Measurements from ENCODE around the gene NUSAP1.
"Not testable (repeated sequence)": the region's sequence is repeated elsewhere in the genome, so short reads cannot be mapped to it uniquely, and the experiment has no call there.

Gene NUSAP1

GRCh38 chr15:41332194-41333025 is at the start of gene NUSAP1, which contains the start of gene OIP5:
Gene NUSAP1, plus strand, starts transcription at chr15:41332881. Its CDS starts 77 bp downstream, at chr15:41332958.
Gene OIP5, minus strand, starts transcription at chr15:41332591. Its CDS starts 30 bp downstream, at chr15:41332561.
- DNase-seq (ENCODE audit: low spot score), result peak; percentile 99

GRCh38 chr15:41282980-41283652 is 49.6 kb upstream of the NUSAP1 start:
- not testable (repeated sequence) for DNase-seq (ENCODE audit: low spot score)

DNA sequence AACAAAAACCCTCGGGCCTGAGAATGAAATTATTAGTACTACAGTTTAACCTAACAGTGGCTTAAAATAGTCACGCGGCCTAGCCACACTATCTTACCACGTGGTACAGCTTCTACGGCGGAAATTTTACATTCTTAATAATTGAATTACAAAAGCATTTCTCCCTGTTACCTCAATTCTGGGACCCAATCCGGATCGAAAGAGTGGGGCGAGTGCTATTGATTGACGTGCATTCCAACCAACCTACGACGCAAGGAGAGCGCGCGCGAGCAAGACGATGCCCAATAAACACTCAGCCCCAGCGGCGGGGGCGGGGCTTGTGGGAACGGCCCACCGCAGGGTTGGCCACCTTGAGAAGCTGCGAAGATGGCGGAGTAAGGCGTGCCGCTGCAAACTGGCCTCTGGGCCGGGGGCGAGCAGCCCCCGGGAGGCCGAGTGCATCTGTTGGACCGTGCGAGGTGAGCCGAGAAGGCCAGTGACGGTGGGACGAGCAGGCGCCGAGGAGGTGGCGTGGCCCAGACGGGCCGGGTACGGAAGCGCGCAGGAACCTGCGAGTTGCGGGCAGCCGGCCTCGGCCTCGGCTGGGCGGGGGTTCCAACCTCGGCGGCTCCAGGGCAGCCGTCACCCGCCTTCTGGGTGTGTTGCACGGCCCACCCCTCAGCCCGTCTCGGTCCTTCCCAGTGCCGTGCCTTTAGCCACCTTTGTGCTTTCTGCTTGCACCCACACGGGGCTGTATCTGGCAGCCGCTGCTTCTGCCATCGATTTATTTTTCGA is 48.8 kb upstream of the NUSAP1 start:
- DNase-seq (ENCODE audit: low spot score), result peak; percentile 99

- DNase-seq (ENCODE audit: low spot score), result peak; percentile 21
These were observed 48.1 kb upstream of the NUSAP1 start for GRCh38 chr15:41284427-41285177.

- DNase-seq (ENCODE audit: low spot score), result no peak
These were observed 47.4 kb upstream of the NUSAP1 start for GRCh38 chr15:41285285-41285684.

DNA sequence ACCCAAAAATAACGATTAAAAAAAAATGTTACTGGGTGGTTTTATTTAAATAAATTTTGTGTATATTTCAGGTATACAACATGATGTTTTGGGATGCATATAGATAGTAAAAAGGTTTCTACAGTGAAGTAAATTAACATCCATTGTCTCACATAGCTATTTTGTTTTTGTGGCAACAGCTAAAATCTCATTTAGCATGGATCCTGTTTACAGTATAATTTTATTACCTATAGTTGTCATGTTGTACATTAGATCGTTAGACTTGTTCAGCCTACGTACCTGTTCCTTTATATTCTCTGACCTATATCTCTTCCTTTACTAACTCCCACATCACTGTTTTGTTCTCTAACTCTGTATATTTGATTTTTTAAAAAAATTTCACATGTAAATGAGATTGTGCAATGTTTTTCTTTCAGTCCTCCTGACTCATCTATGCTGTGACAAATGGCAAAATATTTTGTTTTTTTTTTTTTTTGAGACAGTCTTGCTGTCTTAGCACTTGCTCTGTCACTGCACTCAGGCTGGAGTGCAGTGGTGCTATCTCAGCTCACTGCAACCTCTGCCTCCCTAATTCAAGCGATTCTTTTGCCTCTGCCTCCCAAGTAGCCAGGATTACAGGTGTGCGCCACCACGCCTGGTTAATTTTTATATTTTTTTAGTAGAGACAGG is 45.9 kb upstream of the NUSAP1 start:
- DNase-seq (ENCODE audit: low spot score), result peak; percentile 30

DNA sequence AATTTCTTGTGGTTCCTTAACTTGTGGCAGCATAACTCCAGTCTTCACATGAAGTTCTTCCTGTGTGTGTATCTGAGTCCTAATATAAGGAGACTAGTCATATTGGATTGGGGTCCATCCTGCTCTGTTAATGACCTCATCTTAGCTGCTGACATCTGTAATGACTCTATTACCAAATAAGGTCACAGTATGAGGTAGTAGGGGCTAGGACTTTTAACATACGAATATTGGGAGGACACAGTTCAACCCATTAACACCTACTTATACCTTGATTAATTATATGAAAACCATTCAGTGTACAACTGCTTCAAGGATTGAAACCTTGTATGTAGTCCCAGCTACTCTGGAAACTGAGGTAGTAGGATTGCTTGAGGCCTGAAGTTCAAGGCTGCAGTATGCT is 44.2 kb upstream of the NUSAP1 start:
- no peak for DNase-seq (ENCODE audit: low spot score)

DNA sequence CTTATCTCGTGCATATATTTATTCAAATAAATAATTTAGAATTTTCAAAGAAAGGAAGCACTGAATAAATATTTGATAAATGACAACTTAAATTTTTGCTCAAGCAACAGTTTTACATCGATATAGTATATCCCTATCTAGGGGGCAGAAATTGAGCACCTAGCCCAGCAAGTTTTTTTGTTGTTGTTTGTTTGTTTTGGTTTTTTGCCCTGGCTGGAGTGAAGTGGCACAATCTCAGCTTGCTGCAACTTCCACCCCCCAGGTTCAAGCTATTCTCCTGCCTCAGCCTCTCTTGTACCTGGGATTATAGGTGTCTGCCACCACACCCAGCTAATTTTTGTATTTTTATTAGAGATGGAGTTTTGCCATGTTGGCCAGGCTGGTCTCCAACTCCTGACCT is 42.7 kb upstream of the NUSAP1 start:
- DNase-seq (ENCODE audit: low spot score), result no peak

DNA sequence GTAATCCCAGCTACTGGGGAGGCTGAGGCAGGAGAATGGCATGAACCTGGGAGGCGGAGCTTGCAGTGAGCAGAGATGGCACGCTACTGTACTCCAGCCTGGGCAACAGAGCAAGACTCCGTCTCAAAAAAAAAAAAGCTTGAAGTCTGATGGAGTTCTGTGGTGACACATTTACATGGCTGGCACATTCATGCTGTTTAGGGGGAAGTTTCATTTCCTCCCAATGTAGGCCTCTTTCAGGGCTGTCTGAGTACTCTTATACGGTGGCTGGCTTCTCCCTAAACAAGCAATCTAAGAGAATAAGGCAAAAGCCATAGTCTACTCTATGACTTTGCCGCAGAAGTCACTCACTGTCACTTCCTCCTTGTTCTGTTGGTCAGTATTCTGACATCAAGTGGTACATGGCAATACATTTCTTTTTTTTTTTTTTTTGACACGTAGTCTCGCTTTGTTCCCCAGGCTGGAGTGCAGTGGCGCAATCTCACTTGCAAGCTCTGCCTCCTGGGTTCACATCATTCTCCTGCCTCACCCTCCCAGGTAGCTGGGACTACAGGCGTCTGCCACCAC is 41.5 kb upstream of the NUSAP1 start:
- DNase-seq (ENCODE audit: low spot score), result no peak

DNA sequence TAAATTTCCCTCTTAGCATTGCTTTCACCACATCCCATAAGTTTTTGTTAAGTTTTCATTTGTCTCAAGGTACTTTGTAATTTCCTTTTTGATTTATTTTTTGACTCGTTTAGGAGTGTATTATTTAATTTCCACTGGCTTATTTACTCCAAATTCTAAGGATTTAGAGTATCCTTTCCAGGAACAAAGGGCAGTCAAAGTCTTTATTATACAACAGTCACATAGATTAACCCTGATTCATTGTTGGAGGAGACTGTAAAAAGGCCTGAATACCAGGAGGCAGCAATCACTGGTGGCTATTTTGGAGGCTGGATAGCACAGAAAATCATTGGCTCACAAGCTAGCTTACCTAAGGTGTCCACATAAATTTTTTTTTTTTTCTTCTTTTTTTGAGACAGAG is 40.2 kb upstream of the NUSAP1 start:
- DNase-seq (ENCODE audit: low spot score), result no peak

DNA sequence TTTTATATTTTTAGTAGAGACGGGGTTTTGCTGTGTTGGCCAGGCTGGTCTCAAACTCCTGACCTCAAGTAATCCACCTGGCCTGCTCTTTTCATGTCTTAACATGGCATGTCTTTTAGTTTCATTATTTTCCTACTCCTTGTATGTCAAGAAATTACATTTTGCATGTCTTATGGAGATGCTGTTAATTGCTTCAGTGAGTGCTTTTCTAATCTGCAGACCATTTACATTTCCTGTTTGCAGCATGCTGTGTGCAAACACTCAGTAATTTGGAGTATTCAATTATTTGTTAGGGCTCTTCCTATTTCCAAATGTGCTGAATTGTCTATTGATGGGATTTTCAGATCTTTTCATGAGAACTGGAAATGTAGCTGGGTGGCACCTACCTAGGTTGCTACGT is 31.5 kb upstream of the NUSAP1 start:
- not testable (repeated sequence) for DNase-seq (ENCODE audit: low spot score)

GRCh38 chr15:41301587-41301986 is 31.1 kb upstream of the NUSAP1 start:
- no peak for DNase-seq (ENCODE audit: low spot score)

DNA sequence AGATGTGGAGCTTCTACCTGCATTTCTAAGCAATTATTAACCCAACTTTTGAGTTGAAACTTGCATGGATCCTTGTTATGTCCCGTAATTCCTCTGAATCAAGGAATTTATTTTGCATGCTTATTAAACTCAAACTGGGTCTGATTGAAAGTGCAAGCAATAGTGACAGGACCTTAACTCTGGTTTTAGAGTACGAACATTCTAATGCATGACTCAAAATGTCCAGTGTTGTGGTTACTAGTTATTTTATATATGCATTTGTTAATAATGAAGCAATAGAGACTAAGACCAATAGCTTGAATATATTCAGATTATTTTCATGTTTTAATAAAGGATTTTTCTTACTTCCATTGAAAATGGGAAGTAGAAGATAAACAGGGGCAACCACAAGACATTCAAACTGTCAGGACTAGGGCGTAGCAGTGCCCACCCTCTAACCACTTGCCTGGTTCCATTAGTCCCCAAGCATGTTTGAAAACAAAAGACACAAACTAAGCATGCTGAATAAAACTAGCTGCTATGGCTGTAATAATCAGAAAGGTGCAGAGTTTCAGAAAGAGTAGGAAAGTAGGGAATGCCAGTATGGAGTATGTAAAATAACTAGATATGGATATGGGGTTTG is 28.4 kb upstream of the NUSAP1 start:
- no peak for DNase-seq (ENCODE audit: low spot score)

GRCh38 chr15:41307679-41308078 is 25.0 kb upstream of the NUSAP1 start:
- DNase-seq (ENCODE audit: low spot score), result no peak

- no peak for DNase-seq (ENCODE audit: low spot score)
These were observed 23.3 kb upstream of the NUSAP1 start for GRCh38 chr15:41309226-41309905.

DNA sequence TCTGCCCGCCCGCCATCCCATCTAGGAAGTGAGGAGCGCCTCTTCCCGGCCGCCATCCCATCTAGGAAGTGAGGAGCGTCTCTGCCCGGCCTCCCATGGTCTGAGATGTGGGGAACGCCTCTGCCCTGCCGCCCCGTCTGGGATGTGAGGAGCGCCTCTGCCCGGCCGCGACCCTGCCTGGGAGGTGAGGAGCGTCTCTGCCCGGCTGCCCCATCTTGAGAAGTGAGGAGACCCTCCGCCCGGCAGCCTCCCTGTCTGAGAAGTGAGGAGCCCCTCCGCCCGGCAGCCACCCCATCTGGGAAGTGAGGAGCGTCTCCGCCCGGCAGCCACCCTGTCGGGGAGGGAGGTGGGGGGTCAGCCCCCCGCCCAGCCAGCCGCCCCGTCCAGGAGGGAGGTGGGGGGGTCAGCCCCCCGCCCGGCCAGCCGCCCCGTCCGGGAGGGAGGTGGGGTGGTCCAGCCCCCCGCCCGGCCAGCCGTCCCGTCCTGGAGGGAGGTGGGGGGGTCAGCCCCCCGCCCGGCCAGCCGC is 11.8 kb upstream of the NUSAP1 start:
- DNase-seq (ENCODE audit: low spot score), result not testable (repeated sequence)

DNA sequence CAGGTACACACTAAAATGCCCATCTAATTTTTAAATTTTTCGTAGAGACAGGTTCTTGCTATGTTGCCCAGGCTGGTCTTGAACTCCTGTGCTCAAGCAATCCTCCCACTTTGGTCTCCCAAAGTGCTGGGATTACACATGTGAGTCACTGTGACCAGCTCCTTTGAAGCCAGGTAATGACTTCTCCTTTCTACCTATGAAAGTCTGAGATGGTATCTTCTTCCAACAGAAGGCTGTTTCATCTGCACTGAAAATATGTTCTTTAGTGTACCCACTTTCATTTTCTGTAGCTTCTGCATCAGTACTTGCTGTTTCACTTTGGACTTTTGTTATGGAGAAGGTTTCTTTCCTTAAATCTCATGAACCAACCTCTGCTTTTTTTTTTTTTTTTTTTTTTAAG is 9.1 kb upstream of the NUSAP1 start:
- no peak for DNase-seq (ENCODE audit: low spot score)

- DNase-seq (ENCODE audit: low spot score), result no peak
These were observed 1.4 kb upstream of the NUSAP1 start for GRCh38 chr15:41331281-41331680.

- peak; percentile 69 for DNase-seq (ENCODE audit: low spot score)
These were observed 868 bp upstream of the NUSAP1 start for GRCh38 chr15:41331833-41332193.
